H9 (cell line): ENCODE results near the gene POU5F1. TPM values are rescaled to one million over a fixed set of nuclear protein-coding genes. Genes with fewer than 3 reads are reported as not detected.

ENCODE experiments used
- DNase-seq: peaks from one replicate; pipeline ENCODE4 v3.0.0-alpha.2; 2017
- H2AFZ ChIP-seq: one replicate; pipeline ENCODE4 v1.6.1; 2013; ENCODE audit warnings: mild to moderate bottlenecking, low read length, control low read depth, moderate library complexity
- H2AK5ac ChIP-seq: 2 replicates; pipeline ENCODE4 v1.6.1; 2013; ENCODE audit warnings: low read length, control low read depth, mixed read lengths; ENCODE audit not compliant: insufficient read length
- H2BK120ac ChIP-seq: one replicate; pipeline ENCODE4 v1.6.1; 2013; ENCODE audit warnings: low read depth, mild to moderate bottlenecking, low read length, control low read depth, inconsistent platforms; ENCODE audit not compliant: poor library complexity, severe bottlenecking
- H2BK12ac ChIP-seq: 2 replicates; pipeline ENCODE4 v1.6.1; 2013; ENCODE audit warnings: low read length, control low read depth, mixed read lengths, low read depth; ENCODE audit not compliant: insufficient read length
- H2BK15ac ChIP-seq: 2 replicates; pipeline ENCODE4 v1.6.1; 2013; ENCODE audit warnings: low read depth, low read length, control low read depth
- H2BK20ac ChIP-seq: one replicate; pipeline ENCODE4 v1.6.1; 2013; ENCODE audit warnings: low read depth, mild to moderate bottlenecking, low read length, control low read depth, inconsistent platforms; ENCODE audit not compliant: poor library complexity, severe bottlenecking
- H2BK5ac ChIP-seq: 2 replicates; pipeline ENCODE4 v1.6.1; 2013; ENCODE audit warnings: low read length, control low read depth, mixed read lengths; ENCODE audit not compliant: insufficient read length
- H3K14ac ChIP-seq: 2 replicates; pipeline ENCODE4 v1.6.1; 2013; ENCODE audit warnings: low read length, control low read depth; ENCODE audit not compliant: insufficient read depth
- H3K18ac ChIP-seq: 2 replicates; pipeline ENCODE4 v1.6.1; 2013; ENCODE audit warnings: low read depth, mild to moderate bottlenecking, mixed read lengths, low read length, control low read depth; ENCODE audit not compliant: insufficient read length
- H3K23ac ChIP-seq: 2 replicates; pipeline ENCODE4 v1.6.1; 2013; ENCODE audit warnings: low read length, control low read depth, mixed read lengths, low read depth; ENCODE audit not compliant: insufficient read length
- H3K23me2 ChIP-seq: 2 replicates; pipeline ENCODE4 v1.6.1; 2013; ENCODE audit warnings: low read depth, mild to moderate bottlenecking, mixed read lengths, low read length, control low read depth; ENCODE audit not compliant: insufficient read length, poor library complexity, severe bottlenecking
- H3K27ac ChIP-seq: 2 replicates; pipeline ENCODE4 v1.5.1; 2013; ENCODE audit warnings: low read length, control low read depth, mixed read lengths, low read depth; ENCODE audit not compliant: insufficient read length
- H3K27me3 ChIP-seq: 2 replicates; pipeline ENCODE4 v1.6.1; 2013; ENCODE audit warnings: low read length, control low read depth, inconsistent platforms; ENCODE audit not compliant: insufficient read depth
- H3K4ac ChIP-seq: 2 replicates; pipeline ENCODE4 v1.6.1; 2013; ENCODE audit warnings: low read depth, mild to moderate bottlenecking, control low read depth, inconsistent platforms, low read length, moderate library complexity
- H3K4me1 ChIP-seq: 2 replicates; pipeline ENCODE4 v1.6.1; 2013; ENCODE audit warnings: low read length, control low read depth, inconsistent platforms; ENCODE audit not compliant: insufficient read depth
- H3K4me2 ChIP-seq: 2 replicates; pipeline ENCODE4 v1.6.1; 2013; ENCODE audit warnings: low read length, control low read depth, mixed read lengths; ENCODE audit not compliant: insufficient read length, insufficient read depth
- H3K56ac ChIP-seq: 2 replicates; pipeline ENCODE4 v1.6.1; 2013; ENCODE audit warnings: low read depth, mild to moderate bottlenecking, mixed read lengths, low read length, control low read depth; ENCODE audit not compliant: insufficient read length
- H3K79me1 ChIP-seq: 2 replicates; pipeline ENCODE4 v1.6.1; 2013; ENCODE audit warnings: low read depth, mild to moderate bottlenecking, moderate library complexity, low read length, control low read depth, inconsistent platforms; ENCODE audit not compliant: insufficient read depth, poor library complexity, severe bottlenecking
- H3K79me2 ChIP-seq: 2 replicates; pipeline ENCODE4 v1.6.1; 2013; ENCODE audit warnings: low read length, control low read depth, inconsistent platforms; ENCODE audit not compliant: insufficient read depth
- H3K9ac ChIP-seq: 2 replicates; pipeline ENCODE4 v1.6.1; 2013; ENCODE audit warnings: low read length, control low read depth, mixed read lengths; ENCODE audit not compliant: insufficient read length; ENCODE audit errors: extremely low read depth
- H3K9me3 ChIP-seq: one replicate; pipeline ENCODE4 v1.6.1; 2013; ENCODE audit warnings: low read depth, low read length, inconsistent platforms; ENCODE audit not compliant: control insufficient read depth
- H3T11ph ChIP-seq: one replicate; pipeline ENCODE4 v1.6.1; 2013; ENCODE audit warnings: mild to moderate bottlenecking, low read length, control low read depth, inconsistent platforms
- H4K20me1 ChIP-seq: one replicate; pipeline ENCODE4 v1.6.1; 2013; ENCODE audit not compliant: control insufficient read depth, insufficient read length, insufficient read depth
- H4K5ac ChIP-seq: 2 replicates; pipeline ENCODE4 v1.6.1; 2013; ENCODE audit warnings: low read depth, mild to moderate bottlenecking, mixed read lengths, low read length, control low read depth; ENCODE audit not compliant: insufficient read length
- H4K8ac ChIP-seq: replicated peaks from 2 replicates; pipeline ENCODE4 v1.6.1; 2013; ENCODE audit warnings: low read length, control low read depth, mixed read lengths, low read depth; ENCODE audit not compliant: insufficient read length
- H4K91ac ChIP-seq: 2 replicates; pipeline ENCODE4 v1.6.1; 2013; ENCODE audit warnings: low read depth, mild to moderate bottlenecking, moderate library complexity, mixed read lengths, low read length, control low read depth; ENCODE audit not compliant: insufficient read length
- H3K27ac Mint-ChIP-seq, 3 experiments: 2 replicates in 2 of 3; 3 replicates in 1 of 3; pipeline ENCODE4 v1.8.0; 2020 to 2021; ENCODE audit warnings: mixed read lengths in 3 of 3, mild to moderate bottlenecking in 1 of 3, moderate library complexity in 1 of 3
- H3K27me3 Mint-ChIP-seq: 2 replicates; pipeline ENCODE4 v1.8.0; 2021; ENCODE audit warnings: low read depth, mild to moderate bottlenecking, moderate library complexity, mixed read lengths
- H3K36me3 Mint-ChIP-seq, 3 experiments: 2 replicates in 2 of 3; 3 replicates in 1 of 3; pipeline ENCODE4 v1.8.0; 2020 to 2021; ENCODE audit warnings: low read depth in 3 of 3, mixed read lengths in 3 of 3; ENCODE audit not compliant: insufficient read depth in 1 of 3
- H3K4me1 Mint-ChIP-seq, 2 experiments: 2 replicates each; pipeline ENCODE4 v1.8.0; 2020; ENCODE audit warnings: mixed read lengths in 2 of 2
- H3K4me3 Mint-ChIP-seq, 2 experiments: 2 replicates in 1 of 2; 3 replicates in 1 of 2; pipeline ENCODE4 v1.8.0; 2020 to 2021; ENCODE audit warnings: mild to moderate bottlenecking in 2 of 2, mixed read lengths in 2 of 2, moderate library complexity in 1 of 2
- H3K9me3 Mint-ChIP-seq, 2 experiments: 2 replicates in 1 of 2; 3 replicates in 1 of 2; pipeline ENCODE4 v1.8.0; 2020; ENCODE audit warnings: mild to moderate bottlenecking in 2 of 2, mixed read lengths in 2 of 2, moderate library complexity in 1 of 2
- CTCF ChIP-seq: fragments of 200-600 bp; sonication (generic); conservative IDR thresholded peaks from 3 replicates; pipeline ENCODE4 v1.8.0; 2021; ENCODE audit warnings: antibody characterized with exemption, mild to moderate bottlenecking
- WGBS: extraction: QIAGEN DNeasy Blood & Tissue Kit; methylation state at CpG from one replicate; pipeline ENCODE4 v1.1.7; 2013; ENCODE audit warnings: missing lambda C conversion rate, low lambda C conversion rate, mixed read lengths; ENCODE audit not compliant: insufficient read length; ENCODE audit errors: extremely low coverage; 5-methylcytosine and 5-hydroxymethylcytosine counted together
- total RNA-seq: library from RNA; stranded (reverse); gene quantifications from 2 replicates; pipeline ENCODE4 v1.2.1, GENCODE V29; 2021

The POU5F1 gene
- total RNA-seq, 1 experiment from 2014 or later, result 2,134 TPM

- no peak overlapping the region for H2BK120ac ChIP-seq
- Mint-ChIP-seq H3K27me3 (no peaks in the 10 kb centered on the region; the same call in 1 of the 2 replicates), H3K4me1 (peaks cover 64 to 88% of the 10 kb centered on the region in 2 experiments), H3K9me3 (no peaks in the 10 kb centered on the region; a peak in 1 of 5 replicates), H3K27ac (peak overlapping the region; percentile 41 to 100 (median 79); a peak in 6 of 7 replicates), H3K36me3 (peaks cover 29 to 58% (median 42%) of the 10 kb centered on the region in 3 experiments), H3K4me3 (peak overlapping the region; percentile 91)
- no peak overlapping the region for H3K4ac ChIP-seq
- peaks cover 22% of the 10 kb centered on the region for H3K23me2 ChIP-seq
- no peak overlapping the region for H3K23ac ChIP-seq
- no peak overlapping the region for H2AK5ac ChIP-seq
- WGBS, result no CpG with 5 or more reads among the region's 10 CpGs
- TF ChIP-seq CTCF, result no peak
- H2AFZ ChIP-seq, result no peak overlapping the region
- no peak overlapping the region for H3K18ac ChIP-seq
- H3K14ac ChIP-seq, result no peak overlapping the region
- no peak overlapping the region for H2BK15ac ChIP-seq
- H4K20me1 ChIP-seq, result no peaks in the 10 kb centered on the region
- DNase-seq, result no peak
- no peak overlapping the region for H4K8ac ChIP-seq
- peaks cover 43% of the 10 kb centered on the region for H3K79me2 ChIP-seq
- H4K5ac ChIP-seq, result no peak overlapping the region
- H4K91ac ChIP-seq, result no peak overlapping the region
- peaks cover 10% of the 10 kb centered on the region for H3K4me1 ChIP-seq
- no peak overlapping the region for H2BK20ac ChIP-seq
- no peaks in the 10 kb centered on the region for H3K9me3 ChIP-seq
- H3K9ac ChIP-seq, result peak overlapping the region; percentile 94
- H3K79me1 ChIP-seq, result no peaks in the 10 kb centered on the region
- H3K56ac ChIP-seq, result no peak overlapping the region
- no peak overlapping the region for H2BK5ac ChIP-seq
- peak overlapping the region; percentile 97 for H3K4me2 ChIP-seq
- H3T11ph ChIP-seq, result no peak overlapping the region
- no peak overlapping the region for H3K27ac ChIP-seq
- no peaks in the 10 kb centered on the region for H3K27me3 ChIP-seq
- no peak overlapping the region for H2BK12ac ChIP-seq
Measured at GRCh38 chr6:31169123-31169857, 1.2 kb downstream of the POU5F1 start.
